ENCODE results near the gene XYLT1. TPM values are rescaled to one million over a fixed set of nuclear protein-coding genes. Genes with fewer than 3 reads are reported as not detected.

The XYLT1 gene
- total RNA-seq, 1 donor from 2014 or later, result 1.6 TPM

DNA sequence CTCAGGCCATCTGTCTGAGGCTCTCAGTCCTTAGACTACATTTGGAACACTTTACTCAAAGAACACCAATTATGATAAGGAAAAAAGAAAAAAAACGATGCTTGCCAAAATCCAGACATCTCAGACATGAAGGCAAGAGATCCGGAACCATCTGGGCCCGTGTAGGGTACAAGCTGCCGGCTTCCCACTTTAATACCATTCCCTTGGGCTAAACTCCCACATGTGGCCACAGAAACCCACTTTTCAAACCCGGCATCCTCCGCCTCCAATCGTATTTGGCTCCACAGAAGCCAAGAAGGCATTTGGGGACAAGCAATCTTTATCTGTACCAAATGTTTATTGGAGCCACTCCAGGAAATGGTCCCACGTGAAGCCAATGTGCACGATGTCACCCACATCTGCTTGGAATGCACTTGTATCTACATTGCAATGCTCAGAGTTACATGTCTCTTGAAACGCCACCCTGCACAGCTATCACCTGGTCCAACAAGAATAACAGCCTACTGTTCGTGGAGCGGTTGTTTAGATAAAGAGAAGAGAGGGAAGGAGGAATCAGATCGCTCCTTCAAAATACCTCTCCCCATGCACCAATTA, 33.5 kb downstream of the XYLT1 start:
- TF ChIP-seq, protein P1, sequence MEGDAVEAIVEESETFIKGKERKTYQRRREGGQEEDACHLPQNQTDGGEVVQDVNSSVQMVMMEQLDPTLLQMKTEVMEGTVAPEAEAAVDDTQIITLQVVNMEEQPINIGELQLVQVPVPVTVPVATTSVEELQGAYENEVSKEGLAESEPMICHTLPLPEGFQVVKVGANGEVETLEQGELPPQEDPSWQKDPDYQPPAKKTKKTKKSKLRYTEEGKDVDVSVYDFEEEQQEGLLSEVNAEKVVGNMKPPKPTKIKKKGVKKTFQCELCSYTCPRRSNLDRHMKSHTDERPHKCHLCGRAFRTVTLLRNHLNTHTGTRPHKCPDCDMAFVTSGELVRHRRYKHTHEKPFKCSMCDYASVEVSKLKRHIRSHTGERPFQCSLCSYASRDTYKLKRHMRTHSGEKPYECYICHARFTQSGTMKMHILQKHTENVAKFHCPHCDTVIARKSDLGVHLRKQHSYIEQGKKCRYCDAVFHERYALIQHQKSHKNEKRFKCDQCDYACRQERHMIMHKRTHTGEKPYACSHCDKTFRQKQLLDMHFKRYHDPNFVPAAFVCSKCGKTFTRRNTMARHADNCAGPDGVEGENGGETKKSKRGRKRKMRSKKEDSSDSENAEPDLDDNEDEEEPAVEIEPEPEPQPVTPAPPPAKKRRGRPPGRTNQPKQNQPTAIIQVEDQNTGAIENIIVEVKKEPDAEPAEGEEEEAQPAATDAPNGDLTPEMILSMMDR (IDR thresholded peaks at IDR 0.05; ENCODE audit: insufficient read depth, low read length, poor library complexity, severe bottlenecking), result no peak

DNA sequence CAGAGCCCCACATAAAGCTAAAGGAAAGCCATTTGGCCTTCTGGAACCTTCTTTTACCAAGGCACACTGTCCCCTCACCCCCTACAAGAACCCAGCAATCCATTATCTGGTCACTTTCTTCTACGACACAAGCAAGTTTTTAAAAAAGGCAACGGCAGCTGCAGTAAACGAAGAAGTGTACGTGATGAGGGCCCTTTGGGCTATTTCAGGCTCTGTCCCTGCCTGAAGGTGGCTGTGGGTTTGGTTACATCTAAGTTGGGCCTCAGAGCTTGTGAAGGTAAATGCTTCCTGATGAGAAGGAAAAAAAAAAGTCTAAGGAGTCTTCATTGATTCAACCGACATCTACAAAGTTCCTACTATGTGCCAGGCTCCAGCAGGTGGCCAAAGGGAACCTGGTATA, 35.4 kb downstream of the XYLT1 start:
- H3K36me3 ChIP-seq (ENCODE audit: control insufficient read depth, insufficient read depth, low read length), result no peaks in the 10 kb centered on the region
- no peak overlapping the region for H3K4me3 ChIP-seq (ENCODE audit: low read depth, low read length)
- DNase-seq (ENCODE audit: low read depth), result no peak
- H3K27me3 ChIP-seq (ENCODE audit: control insufficient read depth, insufficient read depth, low read length), result no peaks in the 10 kb centered on the region
- TF ChIP-seq, protein P1 (IDR thresholded peaks at IDR 0.05; ENCODE audit: insufficient read depth, low read length, poor library complexity, severe bottlenecking), result no peak

More for the DNA sequence above, 33.5 kb downstream of the XYLT1 start:
- no peak for DNase-seq (ENCODE audit: low read depth)
- no peak overlapping the region for H3K4me3 ChIP-seq (ENCODE audit: low read depth, low read length)
- H3K36me3 ChIP-seq (ENCODE audit: control insufficient read depth, insufficient read depth, low read length), result no peaks in the 10 kb centered on the region
- no peaks in the 10 kb centered on the region for H3K27me3 ChIP-seq (ENCODE audit: control insufficient read depth, insufficient read depth, low read length)

DNA sequence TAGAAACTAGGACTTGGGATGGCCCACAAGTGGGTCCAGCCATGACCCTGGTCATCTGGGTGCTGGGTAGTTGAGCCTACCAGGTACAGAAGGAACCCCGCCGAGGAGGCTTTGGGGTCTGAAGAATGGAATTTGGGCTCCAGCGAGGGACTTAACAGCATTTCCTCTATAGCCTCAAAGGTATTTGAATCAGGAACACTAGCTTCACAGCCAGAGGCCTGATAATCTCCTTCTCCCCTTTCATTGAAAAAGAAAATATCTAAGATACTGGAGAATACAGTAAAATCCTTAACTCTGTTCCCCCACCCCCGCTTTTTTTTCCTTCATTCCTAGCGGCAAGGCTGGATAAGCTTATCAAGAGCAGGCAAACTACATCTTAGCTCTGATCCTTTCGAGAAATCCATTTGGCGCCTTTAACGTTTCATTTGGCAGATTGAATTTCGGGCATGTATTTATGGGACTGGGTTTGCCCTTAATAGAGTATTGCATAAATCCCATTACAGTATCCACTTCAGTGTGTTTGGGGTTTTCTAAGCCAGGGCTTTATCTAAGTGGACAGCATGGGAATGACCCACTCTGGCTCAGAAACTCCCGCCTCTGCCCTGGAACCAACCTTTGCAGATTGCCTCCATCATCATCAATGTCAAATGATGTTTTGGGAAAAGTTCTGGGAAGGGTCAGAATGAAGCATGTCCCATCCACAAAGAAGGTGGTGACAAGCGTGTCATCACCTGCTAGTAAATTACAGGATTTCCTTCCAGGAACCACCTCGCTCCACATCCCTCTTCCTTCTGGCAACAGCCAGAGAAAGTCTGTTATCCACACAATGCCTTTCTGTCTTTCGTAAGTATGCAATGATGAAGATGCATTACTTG, 36.9 kb downstream of the XYLT1 start:
- Histone ChIP-seq H3K36me3 (ENCODE audit: control insufficient read depth, insufficient read depth, low read length) (no peaks in the 10 kb centered on the region), H3K27me3 (ENCODE audit: control insufficient read depth, insufficient read depth, low read length) (no peaks in the 10 kb centered on the region), H3K4me3 (ENCODE audit: low read depth, low read length) (no peak overlapping the region)
- no peak for DNase-seq (ENCODE audit: low read depth)
- TF ChIP-seq, protein P1 (IDR thresholded peaks at IDR 0.05; ENCODE audit: insufficient read depth, low read length, poor library complexity, severe bottlenecking), result no peak

DNA sequence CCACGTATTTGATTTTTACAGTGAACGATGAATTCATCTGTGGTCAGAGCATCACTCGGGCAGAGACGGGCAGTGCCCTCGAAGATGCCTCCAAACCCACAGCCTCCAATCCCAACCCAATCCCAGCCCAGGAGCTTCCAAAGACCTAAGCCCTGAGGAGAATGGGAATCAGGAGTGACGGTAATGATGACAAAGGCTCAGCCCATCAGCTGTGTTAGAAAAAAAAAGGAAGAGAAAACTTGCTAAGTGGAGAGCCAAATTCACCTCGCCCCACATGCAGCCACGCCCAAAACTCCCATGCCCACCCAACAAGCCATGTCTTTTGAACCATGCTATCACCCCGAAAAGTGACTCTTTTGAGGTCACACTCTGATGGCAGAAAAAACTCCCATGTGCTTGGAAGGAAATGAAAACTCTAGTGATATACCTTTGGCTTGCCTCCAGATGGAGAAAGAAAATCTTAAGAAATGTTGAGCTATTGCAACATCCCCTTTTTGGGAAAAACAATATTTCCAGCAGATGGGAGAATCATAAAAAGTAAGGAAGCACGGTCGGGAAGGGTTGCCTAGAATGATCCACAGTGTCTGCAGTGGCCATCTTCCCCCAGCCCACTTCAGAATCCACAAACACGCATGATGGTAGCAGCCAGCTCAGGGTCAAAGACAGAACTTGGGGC, 37.7 kb downstream of the XYLT1 start:
- Histone ChIP-seq H3K4me3 (ENCODE audit: low read depth, low read length) (no peak overlapping the region), H3K36me3 (ENCODE audit: control insufficient read depth, insufficient read depth, low read length) (no peaks in the 10 kb centered on the region), H3K27me3 (ENCODE audit: control insufficient read depth, insufficient read depth, low read length) (no peaks in the 10 kb centered on the region)
- TF ChIP-seq, protein P1 (IDR thresholded peaks at IDR 0.05; ENCODE audit: insufficient read depth, low read length, poor library complexity, severe bottlenecking), result no peak
- no peak for DNase-seq (ENCODE audit: low read depth)

DNA sequence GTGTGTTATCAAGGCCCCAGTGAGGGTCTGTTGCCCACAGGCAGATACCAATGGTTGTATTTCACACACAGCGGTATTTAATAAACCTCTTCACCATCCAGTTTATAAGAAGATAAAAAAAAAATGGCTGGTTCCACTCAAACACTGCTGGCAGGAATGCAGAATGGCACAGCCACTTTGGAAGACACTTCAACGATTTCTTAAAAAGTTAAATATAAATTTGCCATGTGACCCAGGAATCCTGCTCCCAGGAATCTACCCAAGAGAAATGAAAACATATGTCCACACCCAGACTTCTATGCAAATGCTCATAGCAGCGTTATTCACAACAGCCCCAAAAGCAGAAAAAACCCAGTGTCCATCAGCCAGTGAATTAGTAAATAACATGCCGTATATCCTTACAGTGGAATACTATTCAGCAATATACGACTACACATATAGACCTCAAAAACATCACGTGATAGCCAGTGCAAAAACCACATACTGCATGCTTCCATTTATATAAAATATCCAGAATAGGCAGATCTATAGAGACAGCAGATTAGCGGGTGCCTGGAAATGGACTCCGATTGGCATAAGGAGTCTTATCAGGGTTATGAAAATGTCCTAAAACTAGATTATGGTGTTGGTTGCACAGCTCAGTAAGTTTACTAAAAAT, 38.7 kb downstream of the XYLT1 start:
- no peak for DNase-seq (ENCODE audit: low read depth)

More for the DNA sequence above, 38.7 kb downstream of the XYLT1 start:
- no peaks in the 10 kb centered on the region for H3K27me3 ChIP-seq (ENCODE audit: control insufficient read depth, insufficient read depth, low read length)
- H3K36me3 ChIP-seq (ENCODE audit: control insufficient read depth, insufficient read depth, low read length), result no peaks in the 10 kb centered on the region
- TF ChIP-seq, protein P1 (IDR thresholded peaks at IDR 0.05; ENCODE audit: insufficient read depth, low read length, poor library complexity, severe bottlenecking), result no peak
- no peak overlapping the region for H3K4me3 ChIP-seq (ENCODE audit: low read depth, low read length)
